NT2/D1 (cell line): ENCODE data around the gene RAP1B.

ENCODE experiments used
- SUZ12 ChIP-seq: IDR thresholded peaks from 2 replicates; pipeline ENCODE4 v1.6.1; 2011; ENCODE audit not compliant: insufficient read length, insufficient read depth; ENCODE audit errors: extremely low read depth
- YY1 ChIP-seq: IDR thresholded peaks from 2 replicates; pipeline ENCODE4 v1.6.1; 2011; ENCODE audit not compliant: insufficient read length, insufficient read depth

DNA sequence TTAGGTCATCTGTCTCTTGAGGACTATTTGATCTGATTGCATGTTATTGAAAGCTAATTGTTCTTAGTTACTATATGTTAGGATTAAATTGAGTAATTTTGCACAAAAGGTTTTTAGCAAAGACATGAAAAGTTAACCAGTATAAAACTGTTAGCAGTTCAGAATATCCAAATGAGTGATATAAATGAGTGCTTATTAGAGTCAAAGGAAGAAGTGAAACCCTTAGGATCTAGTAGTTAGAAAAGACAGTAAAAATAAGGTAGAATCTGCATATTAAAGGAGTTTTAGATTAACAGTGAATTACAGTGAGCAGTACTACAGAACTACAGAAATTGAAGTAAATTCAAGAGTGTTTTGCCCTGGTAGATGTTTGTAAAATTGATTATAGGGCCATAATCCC, 12.4 kb downstream of the RAP1B start:
- TF ChIP-seq YY1 (no peak), SUZ12 (no peak)
